Measurements from ENCODE around the gene C22orf39.
"Not testable (repeated sequence)": the region's sequence is repeated elsewhere in the genome, so short reads cannot be mapped to it uniquely, and the experiment has no call there.

C22orf39 gene

GRCh38 chr22:19450363-19451175, 3.1 kb upstream of the C22orf39 start:
- DNase-seq, result no peak

DNA sequence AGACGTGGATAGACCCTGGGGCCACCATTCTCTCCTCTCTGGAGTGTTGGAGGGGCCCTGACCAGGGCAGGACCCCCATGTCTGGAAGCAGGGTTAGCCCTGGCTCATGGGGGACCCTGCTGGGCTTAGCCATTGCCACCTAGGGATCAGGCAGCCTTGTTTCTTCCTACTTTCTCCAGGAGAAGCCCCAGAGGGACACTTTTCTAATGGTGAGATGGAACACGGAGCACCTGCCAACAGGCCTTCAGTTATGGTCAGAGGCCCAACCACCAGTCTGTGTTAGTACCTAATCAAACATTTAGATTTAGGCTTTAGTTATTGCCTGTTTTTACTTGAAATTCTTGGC, 1.9 kb upstream of the C22orf39 start:
- DNase-seq, result no peak

- no peak for DNase-seq
These were observed 1.4 kb upstream of the C22orf39 start for GRCh38 chr22:19448739-19449421.

DNA sequence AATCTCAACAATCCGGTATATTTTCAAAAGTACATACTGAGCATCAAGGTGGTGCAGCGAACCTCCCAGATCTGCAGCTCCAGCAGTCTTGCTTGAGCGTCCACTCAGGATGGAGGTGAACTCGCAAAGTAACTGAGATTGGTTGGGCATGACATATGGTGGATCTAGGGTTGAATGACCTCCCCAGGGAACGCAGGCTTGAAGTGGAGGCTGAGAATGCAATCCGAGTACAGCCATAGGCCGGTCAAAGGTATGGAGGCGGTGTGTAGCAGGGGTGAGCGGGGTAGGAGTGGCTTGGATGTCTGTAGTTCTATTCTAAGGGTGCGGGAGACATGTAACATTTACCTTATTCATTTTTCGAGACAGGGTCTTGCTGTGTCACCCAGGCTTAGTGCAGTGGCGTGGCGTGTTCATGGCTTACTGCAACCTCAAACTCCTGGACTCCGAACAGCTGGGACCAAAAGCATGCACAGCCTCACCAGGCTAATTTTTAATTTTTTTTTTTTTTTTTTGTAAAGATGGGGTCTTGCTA, 631 bp upstream of the C22orf39 start:
- peak; percentile 97 for DNase-seq

GRCh38 chr22:19446603-19447329, 745 bp downstream of the C22orf39 start:
- DNase-seq, result no peak

GRCh38 chr22:19445279-19445982, 2.1 kb downstream of the C22orf39 start:
- not testable (repeated sequence) for DNase-seq

DNA sequence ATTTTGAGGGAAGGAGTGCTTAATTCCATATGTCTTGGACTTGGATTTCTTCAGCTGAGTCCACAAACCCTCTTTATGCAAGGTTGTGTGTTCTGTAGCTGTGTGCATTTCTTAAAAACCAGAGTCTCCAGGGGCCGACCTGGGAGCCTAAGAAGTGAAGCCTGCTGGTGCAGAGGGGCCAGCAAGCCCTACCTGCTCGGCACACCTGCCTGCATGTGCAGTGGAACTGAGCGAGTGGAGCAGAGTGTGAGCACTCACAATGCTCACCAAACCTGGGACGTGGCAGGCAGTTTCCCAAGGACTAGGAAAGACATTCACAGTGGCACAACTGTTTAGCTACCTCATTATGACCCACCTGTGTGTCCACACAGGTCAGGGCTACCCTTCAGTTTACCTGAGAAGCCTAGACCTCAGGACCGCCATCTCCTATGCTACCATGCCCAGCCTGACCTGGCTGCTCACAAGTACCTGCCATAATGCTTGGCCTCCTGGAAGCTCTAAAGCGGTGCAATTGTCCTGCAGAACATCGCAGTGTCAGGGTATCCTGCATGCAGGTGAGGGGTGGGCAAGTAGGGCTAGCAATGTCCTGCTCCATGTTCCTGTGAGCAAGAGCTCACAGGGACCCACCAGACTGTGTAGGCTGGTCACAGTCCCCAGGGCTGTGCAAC, 3.8 kb downstream of the C22orf39 start:
- DNase-seq, result no peak

DNA sequence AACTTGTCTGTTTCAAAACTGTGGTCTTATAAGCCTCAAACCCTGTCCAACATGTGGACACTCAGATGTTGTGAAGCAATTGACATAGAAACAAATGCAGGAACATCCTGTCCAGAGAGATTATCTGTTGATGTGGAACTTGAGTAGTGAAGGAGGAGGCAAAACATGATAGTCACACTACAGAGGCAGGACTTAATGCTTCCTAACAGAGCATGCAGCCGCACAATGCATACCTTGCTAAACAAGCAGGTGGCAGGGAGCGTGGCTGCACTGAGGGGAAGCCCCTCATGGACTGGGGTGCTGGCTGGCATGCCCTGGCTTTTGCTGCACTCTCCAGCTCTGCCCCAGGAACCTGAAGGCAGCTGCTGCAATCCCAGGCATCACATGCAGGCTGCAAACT, 5.3 kb downstream of the C22orf39 start:
- no peak for DNase-seq

- DNase-seq, result no peak
These were observed 6.9 kb downstream of the C22orf39 start for GRCh38 chr22:19440411-19441195.

- peak; percentile 98 for DNase-seq
These were observed 9.2 kb downstream of the C22orf39 start for GRCh38 chr22:19438298-19438697.

- peak; percentile 91 for DNase-seq
These were observed 10.9 kb downstream of the C22orf39 start for GRCh38 chr22:19436444-19437161.

GRCh38 chr22:19434829-19435580, 12.5 kb downstream of the C22orf39 start:
- no peak for DNase-seq

DNA sequence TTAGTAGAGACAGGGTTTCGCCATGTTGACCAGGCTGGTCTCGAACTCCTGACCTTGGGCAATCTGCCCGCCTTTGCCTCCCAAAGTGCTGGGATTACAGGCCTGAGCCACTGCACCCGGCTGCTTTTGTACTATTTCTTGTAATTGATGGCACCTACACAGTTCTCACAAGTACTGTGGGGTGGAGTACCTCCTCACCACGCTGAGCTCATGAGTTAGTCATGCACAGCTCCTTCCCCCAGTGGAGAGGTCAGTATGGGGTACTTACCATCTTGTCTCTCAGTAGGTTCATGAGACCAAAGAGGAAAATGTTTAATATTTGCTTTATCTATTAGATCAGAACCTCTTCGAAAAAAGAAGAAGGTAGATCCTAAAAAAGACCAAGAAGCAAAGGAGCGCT, 13.1 kb downstream of the C22orf39 start:
- DNase-seq, result no peak

DNA sequence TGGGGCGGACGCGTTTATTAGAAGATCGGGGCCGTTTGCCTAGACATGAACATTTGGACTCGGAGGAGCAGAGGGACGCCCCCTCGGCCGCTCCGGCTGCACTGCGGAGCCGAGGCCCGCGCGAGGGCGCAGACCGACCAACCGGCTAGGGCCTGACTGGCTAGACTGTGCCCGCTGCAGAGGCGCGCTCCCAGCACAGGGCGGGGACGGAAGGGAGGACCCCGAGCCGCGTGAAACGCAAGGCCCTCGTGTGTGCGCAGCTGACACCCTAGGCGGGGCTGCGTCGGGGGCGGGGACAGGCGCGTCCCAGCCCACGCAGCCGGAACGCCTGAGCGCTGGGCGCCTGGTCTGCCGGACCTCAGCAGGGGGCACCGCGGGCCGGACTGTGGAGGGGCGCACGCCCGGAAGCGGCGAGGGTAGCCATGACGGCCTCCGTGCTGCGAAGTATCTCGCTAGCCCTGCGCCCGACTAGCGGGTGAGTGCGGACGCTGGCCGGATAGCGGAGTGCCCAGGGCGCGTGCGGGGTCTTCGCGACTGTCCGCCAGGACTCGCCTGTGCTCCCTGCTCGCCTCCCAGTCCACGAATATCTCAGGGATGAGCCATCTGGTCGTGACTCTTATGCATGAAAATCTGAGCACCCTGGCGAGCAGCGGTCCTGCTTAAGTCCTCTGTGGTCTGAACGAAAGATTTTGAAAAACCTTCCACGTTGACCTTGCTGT, 15.2 kb downstream of the C22orf39 start, which contains the start of gene MRPL40:
MRPL40 (plus strand) TSS at position 413 of the 719 bp plus-strand sequence; CDS start at position 423, 10 bp downstream.
- peak; percentile 89 for DNase-seq

- peak; percentile 78 for DNase-seq
These were observed 15.8 kb downstream of the C22orf39 start, which contains the start of gene HIRA for GRCh38 chr22:19431649-19432132. HIRA (minus strand) TSS chr22:19431733; CDS start chr22:19431476, 257 bp downstream.

DNA sequence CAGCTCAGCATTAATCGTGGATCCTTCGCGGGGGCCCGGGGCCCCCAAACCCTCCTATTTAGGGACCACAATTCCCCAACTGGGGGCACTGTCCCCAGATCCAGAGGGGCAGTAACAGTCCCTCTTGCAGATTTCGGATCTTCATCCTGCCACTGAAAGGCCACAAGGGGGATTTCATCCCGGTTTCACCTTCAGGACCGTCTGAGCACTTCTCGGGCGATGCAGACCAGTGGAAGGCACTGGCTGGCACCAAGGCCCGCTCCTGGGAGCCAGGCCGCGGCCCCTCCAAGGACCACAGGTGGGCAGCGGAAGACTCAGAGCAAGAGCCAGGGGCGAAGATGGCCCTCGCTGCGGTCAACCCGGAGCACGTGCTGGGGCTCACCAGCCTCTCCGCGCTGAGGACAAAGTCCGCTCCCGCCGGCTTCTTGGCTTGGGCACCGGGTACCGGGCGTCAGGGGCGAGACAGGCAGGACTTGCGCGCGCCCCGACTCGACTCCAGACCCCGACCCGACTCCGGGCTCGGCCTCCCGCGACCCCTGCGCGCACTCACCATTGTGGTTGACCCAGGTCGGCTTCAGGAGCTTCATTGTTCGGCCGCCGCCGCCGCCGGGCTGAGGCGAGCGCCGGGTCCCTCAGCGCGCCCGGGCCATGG, 16.5 kb downstream of the C22orf39 start:
- peak; percentile 33 for DNase-seq

GRCh38 chr22:19429950-19430889, 17.3 kb downstream of the C22orf39 start:
- peak; percentile 33 for DNase-seq
